Nephron (organoid): ENCODE data around the gene VASN.

Experiments used
- H3K27ac Mint-ChIP-seq, 3 experiments: 2 replicates each; pipeline ENCODE4 v1.8.0; 2020; ENCODE audit warnings: mixed read lengths in 3 of 3, mild to moderate bottlenecking in 2 of 3, moderate library complexity in 1 of 3
- H3K27me3 Mint-ChIP-seq: 2 replicates; pipeline ENCODE4 v1.8.0; 2021; ENCODE audit warnings: low read depth, mild to moderate bottlenecking, moderate library complexity, mixed read lengths
- H3K36me3 Mint-ChIP-seq: 2 replicates; pipeline ENCODE4 v1.8.0; 2020; ENCODE audit warnings: low read depth, mixed read lengths
- H3K4me1 Mint-ChIP-seq: 2 replicates; pipeline ENCODE4 v1.8.0; 2020; ENCODE audit warnings: mixed read lengths
- H3K4me3 Mint-ChIP-seq, 3 experiments: 2 replicates each; pipeline ENCODE4 v1.8.0; 2020; ENCODE audit warnings: mild to moderate bottlenecking in 3 of 3, mixed read lengths in 3 of 3, moderate library complexity in 2 of 3
- H3K9me3 Mint-ChIP-seq: 2 replicates; pipeline ENCODE4 v1.8.0; 2020; ENCODE audit warnings: mixed read lengths
- TF ChIP-seq, protein P1 (sequence below), 3 experiments: fragments of 200-600 bp; sonication (generic); IDR thresholded peaks; one replicate each; pipeline ENCODE4 v1.5.0; 2021; ENCODE audit warnings: antibody characterized with exemption in 3 of 3; ENCODE audit not compliant: unreplicated experiment in 3 of 3

The VASN gene

GRCh38 chr16:4385066-4385788 lies 13.6 kb downstream of the VASN start:
- peaks cover 33% of the 10 kb centered on the region for H3K4me1 Mint-ChIP-seq
- H3K9me3 Mint-ChIP-seq = no peaks in the 10 kb centered on the region
- H3K4me3 Mint-ChIP-seq = no peak overlapping the region
- H3K27me3 Mint-ChIP-seq = no peaks in the 10 kb centered on the region
- TF ChIP-seq, protein P1, sequence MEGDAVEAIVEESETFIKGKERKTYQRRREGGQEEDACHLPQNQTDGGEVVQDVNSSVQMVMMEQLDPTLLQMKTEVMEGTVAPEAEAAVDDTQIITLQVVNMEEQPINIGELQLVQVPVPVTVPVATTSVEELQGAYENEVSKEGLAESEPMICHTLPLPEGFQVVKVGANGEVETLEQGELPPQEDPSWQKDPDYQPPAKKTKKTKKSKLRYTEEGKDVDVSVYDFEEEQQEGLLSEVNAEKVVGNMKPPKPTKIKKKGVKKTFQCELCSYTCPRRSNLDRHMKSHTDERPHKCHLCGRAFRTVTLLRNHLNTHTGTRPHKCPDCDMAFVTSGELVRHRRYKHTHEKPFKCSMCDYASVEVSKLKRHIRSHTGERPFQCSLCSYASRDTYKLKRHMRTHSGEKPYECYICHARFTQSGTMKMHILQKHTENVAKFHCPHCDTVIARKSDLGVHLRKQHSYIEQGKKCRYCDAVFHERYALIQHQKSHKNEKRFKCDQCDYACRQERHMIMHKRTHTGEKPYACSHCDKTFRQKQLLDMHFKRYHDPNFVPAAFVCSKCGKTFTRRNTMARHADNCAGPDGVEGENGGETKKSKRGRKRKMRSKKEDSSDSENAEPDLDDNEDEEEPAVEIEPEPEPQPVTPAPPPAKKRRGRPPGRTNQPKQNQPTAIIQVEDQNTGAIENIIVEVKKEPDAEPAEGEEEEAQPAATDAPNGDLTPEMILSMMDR (IDR thresholded peaks at IDR 0.05; ENCODE audit: unreplicated experiment in 3 of 3) = no peak
- H3K27ac Mint-ChIP-seq = peak overlapping the region; percentile 60 to 73 (median 67)
- peaks cover 6% of the 10 kb centered on the region for H3K36me3 Mint-ChIP-seq

DNA sequence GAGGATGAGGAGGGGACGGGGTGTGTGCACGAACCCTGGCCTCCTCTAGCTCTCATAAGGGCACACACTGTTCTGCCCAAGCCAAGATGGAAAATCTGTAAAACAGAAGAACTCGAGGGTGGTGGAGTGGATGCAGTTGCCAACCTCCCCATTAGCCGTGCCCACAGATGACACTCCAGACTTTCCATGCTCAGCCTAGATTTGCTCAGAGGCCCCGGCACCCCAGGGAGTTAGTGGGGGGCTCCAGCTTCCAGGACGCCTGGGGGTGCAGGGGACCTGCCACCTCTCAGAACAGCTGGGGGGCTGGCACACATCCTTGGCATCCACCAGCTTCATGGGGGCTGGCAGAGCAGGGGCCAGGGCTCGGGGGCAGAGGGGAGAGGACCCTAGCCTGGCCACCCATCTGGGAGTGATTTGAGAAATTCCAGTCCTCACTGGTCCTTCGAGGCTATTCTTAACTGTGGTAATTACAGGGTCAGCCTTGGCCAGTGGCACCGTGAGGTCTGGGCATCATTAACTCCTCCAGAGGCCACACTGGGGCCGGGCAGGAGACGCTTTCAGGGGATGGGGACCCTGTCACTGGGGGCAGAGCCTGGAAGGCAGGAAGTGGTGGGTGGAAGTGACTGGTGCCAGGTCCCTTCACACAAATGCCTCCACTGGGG lies 14.3 kb downstream of the VASN start:
- Mint-ChIP-seq H3K36me3 (peaks cover 6% of the 10 kb centered on the region), H3K4me1 (peaks cover 31% of the 10 kb centered on the region), H3K4me3 (no peak overlapping the region), H3K27me3 (no peaks in the 10 kb centered on the region), H3K27ac (peak overlapping the region; percentile 60 to 73 (median 67)), H3K9me3 (no peaks in the 10 kb centered on the region)
- TF ChIP-seq, protein P1 (IDR thresholded peaks at IDR 0.05; ENCODE audit: unreplicated experiment in 3 of 3) = no peak

- H3K27ac Mint-ChIP-seq = peak overlapping the region in 2 of 3 experiments; percentile 68 to 73
- H3K9me3 Mint-ChIP-seq = no peaks in the 10 kb centered on the region
- TF ChIP-seq, protein P1 (IDR thresholded peaks at IDR 0.05; ENCODE audit: unreplicated experiment in 3 of 3) = no peak
- no peak overlapping the region for H3K4me3 Mint-ChIP-seq
- peaks cover 31% of the 10 kb centered on the region for H3K4me1 Mint-ChIP-seq
- H3K36me3 Mint-ChIP-seq = peaks cover 6% of the 10 kb centered on the region
- no peaks in the 10 kb centered on the region for H3K27me3 Mint-ChIP-seq
These were observed 14.8 kb downstream of the VASN start for GRCh38 chr16:4386451-4386805.

DNA sequence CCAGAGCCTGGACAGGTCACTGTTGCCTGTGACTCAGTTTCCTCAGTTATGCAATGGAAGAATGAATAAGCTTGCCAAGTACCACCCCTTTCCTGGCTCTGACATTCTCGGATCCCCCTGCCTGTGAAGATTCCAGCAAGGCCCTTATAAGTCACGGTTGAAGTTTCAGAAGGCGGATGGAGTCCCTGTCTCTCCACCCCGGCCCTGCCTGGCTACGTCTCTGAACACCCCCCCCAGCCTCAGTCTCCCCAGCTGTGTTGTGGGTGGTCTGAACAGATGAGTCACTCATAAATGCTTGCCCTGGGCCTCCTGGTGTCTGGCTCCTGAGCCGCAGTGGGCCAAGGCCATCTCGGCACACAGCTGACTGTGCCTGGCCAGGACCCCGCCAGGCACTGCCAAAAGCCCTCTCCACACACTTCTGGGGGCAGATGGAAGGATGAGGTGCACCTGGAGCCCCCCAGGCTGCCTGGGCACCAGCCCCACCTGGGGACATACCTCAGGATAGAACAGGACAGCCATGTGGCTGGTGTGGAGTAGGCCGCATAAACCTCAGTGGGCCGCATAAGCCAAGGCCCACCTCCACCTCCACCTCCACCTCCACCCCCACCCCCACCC lies 15.4 kb downstream of the VASN start:
- Mint-ChIP-seq H3K27ac (peak overlapping the region; percentile 42 to 73 (median 68)), H3K4me1 (peaks cover 32% of the 10 kb centered on the region), H3K27me3 (no peaks in the 10 kb centered on the region), H3K9me3 (no peaks in the 10 kb centered on the region), H3K4me3 (no peak overlapping the region), H3K36me3 (peaks cover 6% of the 10 kb centered on the region)
- TF ChIP-seq, protein P1 (IDR thresholded peaks at IDR 0.05; ENCODE audit: unreplicated experiment in 3 of 3) = no peak

DNA sequence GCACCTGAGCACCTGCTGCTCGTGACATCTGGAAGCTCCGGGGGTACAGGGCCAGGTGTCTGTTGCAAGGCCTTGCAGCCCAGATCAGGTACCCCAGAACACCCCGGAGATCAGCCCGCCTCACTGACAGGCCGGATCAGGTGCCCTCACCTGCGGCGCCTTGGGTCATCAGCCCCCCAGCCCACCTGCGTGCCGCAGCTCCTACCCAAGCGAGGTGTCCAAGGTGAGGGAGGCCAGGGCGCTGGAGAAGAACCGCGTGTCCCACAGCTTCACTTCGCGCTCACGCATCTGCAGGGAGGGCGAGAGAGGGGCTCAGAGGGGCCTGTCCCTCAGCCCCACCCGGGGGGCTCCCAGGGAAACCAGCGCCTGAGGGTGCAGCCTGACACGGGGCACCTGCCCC lies 16.1 kb downstream of the VASN start:
- peaks cover 39% of the 10 kb centered on the region for H3K4me1 Mint-ChIP-seq
- H3K9me3 Mint-ChIP-seq = no peaks in the 10 kb centered on the region
- H3K36me3 Mint-ChIP-seq = peaks cover 6% of the 10 kb centered on the region
- H3K27ac Mint-ChIP-seq = no peak overlapping the region
- no peaks in the 10 kb centered on the region for H3K27me3 Mint-ChIP-seq
- TF ChIP-seq, protein P1 (IDR thresholded peaks at IDR 0.05; ENCODE audit: unreplicated experiment in 3 of 3) = no peak
- H3K4me3 Mint-ChIP-seq = no peak overlapping the region
